ENCODE measurements around the gene ARL5C.

Gene ARL5C

GRCh38 chr17:39167476-39167875 is 1.5 kb upstream of the ARL5C start:
- DNase-seq (ENCODE audit: low spot score) = no peak

GRCh38 chr17:39166437-39167335 is 725 bp upstream of the ARL5C start:
- no peak for DNase-seq (ENCODE audit: low spot score)

GRCh38 chr17:39165178-39165840 is 652 bp downstream of the ARL5C start:
- DNase-seq (ENCODE audit: low spot score) = no peak

- peak; percentile 79 for DNase-seq (ENCODE audit: low spot score)
Observed at GRCh38 chr17:39164675-39165143, 1.3 kb downstream of the ARL5C start.

GRCh38 chr17:39161962-39162361 is 4.0 kb downstream of the ARL5C start:
- DNase-seq (ENCODE audit: low spot score) = no peak

- DNase-seq (ENCODE audit: low spot score) = no peak
Observed at GRCh38 chr17:39158623-39159022, 7.3 kb downstream of the ARL5C start.

GRCh38 chr17:39156491-39156890 is 9.5 kb downstream of the ARL5C start:
- DNase-seq (ENCODE audit: low spot score) = no peak

GRCh38 chr17:39155654-39156053 is 10.3 kb downstream of the ARL5C start:
- DNase-seq (ENCODE audit: low spot score) = no peak

- DNase-seq (ENCODE audit: low spot score) = peak; percentile 92
Observed at GRCh38 chr17:39153599-39154051, 12.3 kb downstream of the ARL5C start.

- no peak for DNase-seq (ENCODE audit: low spot score)
Observed at GRCh38 chr17:39151943-39152818, 13.8 kb downstream of the ARL5C start.

- no peak for DNase-seq (ENCODE audit: low spot score)
Observed at GRCh38 chr17:39151150-39151942, 14.6 kb downstream of the ARL5C start, which contains the start of gene PLXDC1. PLXDC1 (minus strand) TSS chr17:39151637; CDS start chr17:39151437, 200 bp downstream.

- DNase-seq (ENCODE audit: low spot score) = no peak
Observed at GRCh38 chr17:39150795-39151149, 15.2 kb downstream of the ARL5C start.

GRCh38 chr17:39150104-39150634 is 15.8 kb downstream of the ARL5C start:
- DNase-seq (ENCODE audit: low spot score) = no peak

GRCh38 chr17:39147221-39148185 is 18.5 kb downstream of the ARL5C start:
- DNase-seq (ENCODE audit: low spot score) = no peak

GRCh38 chr17:39146273-39146672 is 19.7 kb downstream of the ARL5C start:
- DNase-seq (ENCODE audit: low spot score) = no peak

- no peak for DNase-seq (ENCODE audit: low spot score)
Observed at GRCh38 chr17:39145143-39145542, 20.8 kb downstream of the ARL5C start.

GRCh38 chr17:39144416-39144840 is 21.5 kb downstream of the ARL5C start:
- peak; percentile 94 for DNase-seq (ENCODE audit: low spot score)

GRCh38 chr17:39143552-39144093 is 22.3 kb downstream of the ARL5C start:
- no peak for DNase-seq (ENCODE audit: low spot score)

- DNase-seq (ENCODE audit: low spot score) = no peak
Observed at GRCh38 chr17:39141915-39142664, 23.9 kb downstream of the ARL5C start.

Measured in cerebellar cortex (tissue), 1 donor.